ENCODE results near the gene DUSP2. TPM values are rescaled to one million over a fixed set of nuclear protein-coding genes. Genes with fewer than 3 reads are reported as not detected.

DUSP2 gene
- total RNA-seq, 1 experiment from 2014 or later: 13.4 TPM

DNA sequence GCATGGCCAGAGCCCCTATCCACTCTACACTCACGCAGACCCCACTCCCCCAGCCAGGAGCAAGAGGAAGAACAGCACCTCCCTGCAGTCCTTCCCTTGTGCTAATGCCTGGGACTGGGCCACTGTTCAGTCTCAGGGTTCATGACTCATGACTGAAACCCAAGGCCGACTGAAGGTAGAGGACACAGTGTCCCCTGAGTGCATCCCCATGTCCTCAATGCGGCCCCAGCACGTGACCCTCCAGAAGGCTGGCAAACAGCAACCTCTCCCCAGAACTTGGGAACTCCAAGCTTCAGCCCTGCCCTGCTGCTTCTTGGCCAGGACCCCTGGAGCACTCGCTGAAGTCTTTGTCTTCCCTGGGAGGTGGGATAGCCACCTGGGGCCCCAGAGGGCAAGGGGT, 22.8 kb downstream of the DUSP2 start:
- Histone ChIP-seq H3K4me1 (peaks cover 8% of the 10 kb centered on the region), H3K4me3 (ENCODE audit: low read depth, low read length) (no peak overlapping the region), H3K27me3 (replicated peaks; ENCODE audit: control insufficient read depth, insufficient read depth, low read length) (no peaks in the 10 kb centered on the region), H3K9me3 (no peaks in the 10 kb centered on the region), H3K36me3 (ENCODE audit: control insufficient read depth, insufficient read depth, low read length) (no peaks in the 10 kb centered on the region)
- Mint-ChIP-seq H3K4me3 (ENCODE audit: unreplicated experiment) (no peak overlapping the region), H3K36me3 (ENCODE audit: insufficient read depth, unreplicated experiment) (no peaks in the 10 kb centered on the region), H3K4me1 (ENCODE audit: low read depth, unreplicated experiment) (peaks cover 5% of the 10 kb centered on the region), H3K27ac (ENCODE audit: unreplicated experiment) (no peak overlapping the region), H3K9me3 (ENCODE audit: unreplicated experiment) (no peaks in the 10 kb centered on the region), H3K27me3 (ENCODE audit: insufficient read depth, unreplicated experiment) (peaks cover 25% of the 10 kb centered on the region)
- CTCF ChIA-PET: no interaction called here
- POLR2A ChIA-PET: no interaction called here
- BruUV-seq (replicated peaks): no TSS peak
- intact Hi-C loops (cut with micrococcal nuclease; ENCODE audit: unreplicated experiment): no loop called here
- DNase-seq: no peak
- TF ChIP-seq, protein P1, sequence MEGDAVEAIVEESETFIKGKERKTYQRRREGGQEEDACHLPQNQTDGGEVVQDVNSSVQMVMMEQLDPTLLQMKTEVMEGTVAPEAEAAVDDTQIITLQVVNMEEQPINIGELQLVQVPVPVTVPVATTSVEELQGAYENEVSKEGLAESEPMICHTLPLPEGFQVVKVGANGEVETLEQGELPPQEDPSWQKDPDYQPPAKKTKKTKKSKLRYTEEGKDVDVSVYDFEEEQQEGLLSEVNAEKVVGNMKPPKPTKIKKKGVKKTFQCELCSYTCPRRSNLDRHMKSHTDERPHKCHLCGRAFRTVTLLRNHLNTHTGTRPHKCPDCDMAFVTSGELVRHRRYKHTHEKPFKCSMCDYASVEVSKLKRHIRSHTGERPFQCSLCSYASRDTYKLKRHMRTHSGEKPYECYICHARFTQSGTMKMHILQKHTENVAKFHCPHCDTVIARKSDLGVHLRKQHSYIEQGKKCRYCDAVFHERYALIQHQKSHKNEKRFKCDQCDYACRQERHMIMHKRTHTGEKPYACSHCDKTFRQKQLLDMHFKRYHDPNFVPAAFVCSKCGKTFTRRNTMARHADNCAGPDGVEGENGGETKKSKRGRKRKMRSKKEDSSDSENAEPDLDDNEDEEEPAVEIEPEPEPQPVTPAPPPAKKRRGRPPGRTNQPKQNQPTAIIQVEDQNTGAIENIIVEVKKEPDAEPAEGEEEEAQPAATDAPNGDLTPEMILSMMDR (IDR thresholded peaks at IDR 0.05; ENCODE audit: insufficient read depth in 1 of 2, low read depth in 1 of 2, low read length in 1 of 2, severe bottlenecking in 1 of 2, unreplicated experiment in 1 of 2): no peak

DNA sequence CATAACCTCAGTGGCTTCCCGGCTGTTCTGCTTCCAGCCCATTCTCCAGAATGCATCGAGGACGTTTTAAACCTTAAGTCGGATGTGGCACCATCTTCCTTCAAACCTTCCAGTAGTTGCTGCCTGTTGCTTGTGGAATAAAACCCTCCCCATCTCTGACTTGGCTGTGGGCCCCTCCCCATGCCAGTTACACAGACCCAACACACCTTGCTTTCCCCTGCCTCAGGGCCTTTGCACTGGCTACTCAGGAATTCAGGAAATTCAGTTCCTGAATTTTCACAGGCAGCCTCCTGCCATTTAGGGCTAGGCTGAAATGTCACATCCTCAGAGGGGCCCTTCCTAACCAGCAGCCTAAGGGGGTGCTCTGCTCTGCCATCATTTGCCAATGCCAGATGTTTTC, 23.8 kb downstream of the DUSP2 start:
- Mint-ChIP-seq H3K27me3 (ENCODE audit: insufficient read depth, unreplicated experiment) (peaks cover 25% of the 10 kb centered on the region), H3K9me3 (ENCODE audit: unreplicated experiment) (no peaks in the 10 kb centered on the region), H3K27ac (ENCODE audit: unreplicated experiment) (no peak overlapping the region), H3K36me3 (ENCODE audit: insufficient read depth, unreplicated experiment) (no peaks in the 10 kb centered on the region), H3K4me3 (ENCODE audit: unreplicated experiment) (no peak overlapping the region), H3K4me1 (ENCODE audit: low read depth, unreplicated experiment) (peaks cover 5% of the 10 kb centered on the region)
- no TSS peak for BruUV-seq (replicated peaks)
- DNase-seq: no peak
- POLR2A ChIA-PET: no interaction called here
- Histone ChIP-seq H3K4me1 (peaks cover 10% of the 10 kb centered on the region), H3K36me3 (ENCODE audit: control insufficient read depth, insufficient read depth, low read length) (no peaks in the 10 kb centered on the region), H3K27me3 (replicated peaks; ENCODE audit: control insufficient read depth, insufficient read depth, low read length) (no peaks in the 10 kb centered on the region), H3K9me3 (no peaks in the 10 kb centered on the region), H3K4me3 (ENCODE audit: low read depth, low read length) (no peak overlapping the region)
- TF ChIP-seq, protein P1 (IDR thresholded peaks at IDR 0.05; ENCODE audit: insufficient read depth in 1 of 2, low read depth in 1 of 2, low read length in 1 of 2, severe bottlenecking in 1 of 2, unreplicated experiment in 1 of 2): no peak
- intact Hi-C loops (cut with micrococcal nuclease; ENCODE audit: unreplicated experiment): no loop called here
- CTCF ChIA-PET: no interaction called here

DNA sequence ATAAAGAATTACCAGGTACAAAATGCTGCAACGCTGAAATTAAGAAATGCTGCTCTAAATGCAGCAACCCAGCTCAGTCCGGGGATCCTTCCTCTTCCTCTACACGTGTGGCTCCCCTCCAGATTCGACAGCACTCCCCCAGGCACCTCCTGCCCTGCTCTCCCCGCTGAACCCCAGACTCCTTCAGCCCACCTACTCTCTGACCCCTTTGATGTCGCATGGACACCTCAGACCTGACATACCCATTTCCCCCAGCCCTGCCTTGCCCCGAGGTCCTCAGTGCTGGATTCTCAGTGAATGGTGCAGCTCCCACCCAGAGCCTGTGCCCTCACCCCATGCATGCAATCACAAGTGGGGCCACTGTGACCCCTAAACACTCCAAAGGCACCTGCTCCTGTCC, 24.2 kb downstream of the DUSP2 start:
- DNase-seq: no peak
- TF ChIP-seq, protein P1 (IDR thresholded peaks at IDR 0.05; ENCODE audit: insufficient read depth in 1 of 2, low read depth in 1 of 2, low read length in 1 of 2, severe bottlenecking in 1 of 2, unreplicated experiment in 1 of 2): no peak
- Histone ChIP-seq H3K36me3 (ENCODE audit: control insufficient read depth, insufficient read depth, low read length) (no peaks in the 10 kb centered on the region), H3K4me3 (ENCODE audit: low read depth, low read length) (no peak overlapping the region), H3K4me1 (peaks cover 14% of the 10 kb centered on the region), H3K27me3 (replicated peaks; ENCODE audit: control insufficient read depth, insufficient read depth, low read length) (no peaks in the 10 kb centered on the region), H3K9me3 (no peaks in the 10 kb centered on the region)
- Mint-ChIP-seq H3K4me3 (ENCODE audit: unreplicated experiment) (no peak overlapping the region), H3K27me3 (ENCODE audit: insufficient read depth, unreplicated experiment) (peaks cover 25% of the 10 kb centered on the region), H3K36me3 (ENCODE audit: insufficient read depth, unreplicated experiment) (no peaks in the 10 kb centered on the region), H3K4me1 (ENCODE audit: low read depth, unreplicated experiment) (peaks cover 5% of the 10 kb centered on the region), H3K9me3 (ENCODE audit: unreplicated experiment) (no peaks in the 10 kb centered on the region), H3K27ac (ENCODE audit: unreplicated experiment) (no peak overlapping the region)
- ChIA-PET CTCF (interaction anchor here (1.6 kb wide), 1 partner anchor 53 kb away, joined by 4 read pairs; no protein-coding TSS in a partner anchor), POLR2A (no interaction called here)
- intact Hi-C loops (cut with micrococcal nuclease; ENCODE audit: unreplicated experiment): no loop called here
- no TSS peak for BruUV-seq (replicated peaks)

Data from Caco-2 (cell line).